H9 (cell line): Measurements from ENCODE around the gene IL3. TPM values are rescaled to one million over a fixed set of nuclear protein-coding genes. Genes with fewer than 3 reads are reported as not detected.

Source experiments
- DNase-seq: peaks from one replicate; pipeline ENCODE4 v3.0.0-alpha.2; 2017
- H2AFZ ChIP-seq: one replicate; pipeline ENCODE4 v1.6.1; 2013; ENCODE audit warnings: mild to moderate bottlenecking, low read length, control low read depth, moderate library complexity
- H2AK5ac ChIP-seq: 2 replicates; pipeline ENCODE4 v1.6.1; 2013; ENCODE audit warnings: low read length, control low read depth, mixed read lengths; ENCODE audit not compliant: insufficient read length
- H2BK120ac ChIP-seq: one replicate; pipeline ENCODE4 v1.6.1; 2013; ENCODE audit warnings: low read depth, mild to moderate bottlenecking, low read length, control low read depth, inconsistent platforms; ENCODE audit not compliant: poor library complexity, severe bottlenecking
- H2BK12ac ChIP-seq: 2 replicates; pipeline ENCODE4 v1.6.1; 2013; ENCODE audit warnings: low read length, control low read depth, mixed read lengths, low read depth; ENCODE audit not compliant: insufficient read length
- H2BK15ac ChIP-seq: 2 replicates; pipeline ENCODE4 v1.6.1; 2013; ENCODE audit warnings: low read depth, low read length, control low read depth
- H2BK20ac ChIP-seq: one replicate; pipeline ENCODE4 v1.6.1; 2013; ENCODE audit warnings: low read depth, mild to moderate bottlenecking, low read length, control low read depth, inconsistent platforms; ENCODE audit not compliant: poor library complexity, severe bottlenecking
- H2BK5ac ChIP-seq: 2 replicates; pipeline ENCODE4 v1.6.1; 2013; ENCODE audit warnings: low read length, control low read depth, mixed read lengths; ENCODE audit not compliant: insufficient read length
- H3K14ac ChIP-seq: 2 replicates; pipeline ENCODE4 v1.6.1; 2013; ENCODE audit warnings: low read length, control low read depth; ENCODE audit not compliant: insufficient read depth
- H3K18ac ChIP-seq: 2 replicates; pipeline ENCODE4 v1.6.1; 2013; ENCODE audit warnings: low read depth, mild to moderate bottlenecking, mixed read lengths, low read length, control low read depth; ENCODE audit not compliant: insufficient read length
- H3K23ac ChIP-seq: 2 replicates; pipeline ENCODE4 v1.6.1; 2013; ENCODE audit warnings: low read length, control low read depth, mixed read lengths, low read depth; ENCODE audit not compliant: insufficient read length
- H3K23me2 ChIP-seq: 2 replicates; pipeline ENCODE4 v1.6.1; 2013; ENCODE audit warnings: low read depth, mild to moderate bottlenecking, mixed read lengths, low read length, control low read depth; ENCODE audit not compliant: insufficient read length, poor library complexity, severe bottlenecking
- H3K27ac ChIP-seq: 2 replicates; pipeline ENCODE4 v1.5.1; 2013; ENCODE audit warnings: low read length, control low read depth, mixed read lengths, low read depth; ENCODE audit not compliant: insufficient read length
- H3K27me3 ChIP-seq: 2 replicates; pipeline ENCODE4 v1.6.1; 2013; ENCODE audit warnings: low read length, control low read depth, inconsistent platforms; ENCODE audit not compliant: insufficient read depth
- H3K4ac ChIP-seq: 2 replicates; pipeline ENCODE4 v1.6.1; 2013; ENCODE audit warnings: low read depth, mild to moderate bottlenecking, control low read depth, inconsistent platforms, low read length, moderate library complexity
- H3K4me1 ChIP-seq: 2 replicates; pipeline ENCODE4 v1.6.1; 2013; ENCODE audit warnings: low read length, control low read depth, inconsistent platforms; ENCODE audit not compliant: insufficient read depth
- H3K4me2 ChIP-seq: 2 replicates; pipeline ENCODE4 v1.6.1; 2013; ENCODE audit warnings: low read length, control low read depth, mixed read lengths; ENCODE audit not compliant: insufficient read length, insufficient read depth
- H3K56ac ChIP-seq: 2 replicates; pipeline ENCODE4 v1.6.1; 2013; ENCODE audit warnings: low read depth, mild to moderate bottlenecking, mixed read lengths, low read length, control low read depth; ENCODE audit not compliant: insufficient read length
- H3K79me1 ChIP-seq: 2 replicates; pipeline ENCODE4 v1.6.1; 2013; ENCODE audit warnings: low read depth, mild to moderate bottlenecking, moderate library complexity, low read length, control low read depth, inconsistent platforms; ENCODE audit not compliant: insufficient read depth, poor library complexity, severe bottlenecking
- H3K79me2 ChIP-seq: 2 replicates; pipeline ENCODE4 v1.6.1; 2013; ENCODE audit warnings: low read length, control low read depth, inconsistent platforms; ENCODE audit not compliant: insufficient read depth
- H3K9ac ChIP-seq: 2 replicates; pipeline ENCODE4 v1.6.1; 2013; ENCODE audit warnings: low read length, control low read depth, mixed read lengths; ENCODE audit not compliant: insufficient read length; ENCODE audit errors: extremely low read depth
- H3K9me3 ChIP-seq: one replicate; pipeline ENCODE4 v1.6.1; 2013; ENCODE audit warnings: low read depth, low read length, inconsistent platforms; ENCODE audit not compliant: control insufficient read depth
- H3T11ph ChIP-seq: one replicate; pipeline ENCODE4 v1.6.1; 2013; ENCODE audit warnings: mild to moderate bottlenecking, low read length, control low read depth, inconsistent platforms
- H4K20me1 ChIP-seq: one replicate; pipeline ENCODE4 v1.6.1; 2013; ENCODE audit not compliant: control insufficient read depth, insufficient read length, insufficient read depth
- H4K5ac ChIP-seq: 2 replicates; pipeline ENCODE4 v1.6.1; 2013; ENCODE audit warnings: low read depth, mild to moderate bottlenecking, mixed read lengths, low read length, control low read depth; ENCODE audit not compliant: insufficient read length
- H4K8ac ChIP-seq: replicated peaks from 2 replicates; pipeline ENCODE4 v1.6.1; 2013; ENCODE audit warnings: low read length, control low read depth, mixed read lengths, low read depth; ENCODE audit not compliant: insufficient read length
- H4K91ac ChIP-seq: 2 replicates; pipeline ENCODE4 v1.6.1; 2013; ENCODE audit warnings: low read depth, mild to moderate bottlenecking, moderate library complexity, mixed read lengths, low read length, control low read depth; ENCODE audit not compliant: insufficient read length
- H3K27ac Mint-ChIP-seq, 3 experiments: 2 replicates in 2 of 3; 3 replicates in 1 of 3; pipeline ENCODE4 v1.8.0; 2020 to 2021; ENCODE audit warnings: mixed read lengths in 3 of 3, mild to moderate bottlenecking in 1 of 3, moderate library complexity in 1 of 3
- H3K27me3 Mint-ChIP-seq: 2 replicates; pipeline ENCODE4 v1.8.0; 2021; ENCODE audit warnings: low read depth, mild to moderate bottlenecking, moderate library complexity, mixed read lengths
- H3K36me3 Mint-ChIP-seq, 3 experiments: 2 replicates in 2 of 3; 3 replicates in 1 of 3; pipeline ENCODE4 v1.8.0; 2020 to 2021; ENCODE audit warnings: low read depth in 3 of 3, mixed read lengths in 3 of 3; ENCODE audit not compliant: insufficient read depth in 1 of 3
- H3K4me1 Mint-ChIP-seq, 2 experiments: 2 replicates each; pipeline ENCODE4 v1.8.0; 2020; ENCODE audit warnings: mixed read lengths in 2 of 2
- H3K4me3 Mint-ChIP-seq, 2 experiments: 2 replicates in 1 of 2; 3 replicates in 1 of 2; pipeline ENCODE4 v1.8.0; 2020 to 2021; ENCODE audit warnings: mild to moderate bottlenecking in 2 of 2, mixed read lengths in 2 of 2, moderate library complexity in 1 of 2
- H3K9me3 Mint-ChIP-seq, 2 experiments: 2 replicates in 1 of 2; 3 replicates in 1 of 2; pipeline ENCODE4 v1.8.0; 2020; ENCODE audit warnings: mild to moderate bottlenecking in 2 of 2, mixed read lengths in 2 of 2, moderate library complexity in 1 of 2
- CTCF ChIP-seq: fragments of 200-600 bp; sonication (generic); conservative IDR thresholded peaks from 3 replicates; pipeline ENCODE4 v1.8.0; 2021; ENCODE audit warnings: antibody characterized with exemption, mild to moderate bottlenecking
- WGBS: extraction: QIAGEN DNeasy Blood & Tissue Kit; methylation state at CpG from one replicate; pipeline ENCODE4 v1.1.7; 2013; ENCODE audit warnings: missing lambda C conversion rate, low lambda C conversion rate, mixed read lengths; ENCODE audit not compliant: insufficient read length; ENCODE audit errors: extremely low coverage; 5-methylcytosine and 5-hydroxymethylcytosine counted together
- total RNA-seq: library from RNA; stranded (reverse); gene quantifications from 2 replicates; pipeline ENCODE4 v1.2.1, GENCODE V29; 2021

The IL3 gene
- total RNA-seq, 1 experiment from 2014 or later = not detected

GRCh38 chr5:132076202-132076830 is 15.9 kb downstream of the IL3 start:
- H4K5ac ChIP-seq = no peak overlapping the region
- H4K20me1 ChIP-seq = no peaks in the 10 kb centered on the region
- no peak overlapping the region for H3K9ac ChIP-seq
- H3K27ac ChIP-seq = no peak overlapping the region
- H3T11ph ChIP-seq = no peak overlapping the region
- no peak overlapping the region for H4K8ac ChIP-seq
- Mint-ChIP-seq H3K9me3 (no peaks in the 10 kb centered on the region; a peak in 1 of 5 replicates), H3K27me3 (no peaks in the 10 kb centered on the region), H3K4me3 (no peak overlapping the region), H3K36me3 (no peaks in the 10 kb centered on the region), H3K4me1 (peaks cover 4 to 5% of the 10 kb centered on the region in 2 experiments; a peak in 3 of 4 replicates), H3K27ac (no peak overlapping the region)
- no peaks in the 10 kb centered on the region for H3K27me3 ChIP-seq
- no peak overlapping the region for H4K91ac ChIP-seq
- no peaks in the 10 kb centered on the region for H3K79me2 ChIP-seq
- no peak overlapping the region for H2BK15ac ChIP-seq
- no peak overlapping the region for H2BK20ac ChIP-seq
- H3K9me3 ChIP-seq = no peaks in the 10 kb centered on the region
- H3K4ac ChIP-seq = no peak overlapping the region
- no peak for DNase-seq
- H3K56ac ChIP-seq = no peak overlapping the region
- no peak overlapping the region for H3K14ac ChIP-seq
- H2BK5ac ChIP-seq = no peak overlapping the region
- WGBS = no CpG with 5 or more reads among the region's 11 CpGs
- H2BK120ac ChIP-seq = no peak overlapping the region
- no peak overlapping the region for H2AK5ac ChIP-seq
- no peaks in the 10 kb centered on the region for H3K23me2 ChIP-seq
- no peak overlapping the region for H3K18ac ChIP-seq
- no peak overlapping the region for H3K4me2 ChIP-seq
- TF ChIP-seq CTCF = no peak
- no peaks in the 10 kb centered on the region for H3K79me1 ChIP-seq
- no peaks in the 10 kb centered on the region for H3K4me1 ChIP-seq
- H2AFZ ChIP-seq = no peak overlapping the region
- H2BK12ac ChIP-seq = no peak overlapping the region
- H3K23ac ChIP-seq = no peak overlapping the region
